Lower lobe of right lung (tissue), 2 donors: ENCODE data around the gene COMT. TPM values are rescaled to one million over a fixed set of nuclear protein-coding genes. Genes with fewer than 3 reads are reported as not detected.

Source experiments
- ATAC-seq, 2 donors: fragments of 200-7000 bp; cut with Tn5 transposase; one replicate each; pipeline ENCODE4 v1.9.1; 2020 to 2022; ENCODE audit warnings: mild to moderate bottlenecking in 2 of 2, moderate library complexity in 2 of 2
- DNase-seq: peaks from one replicate; pipeline ENCODE4 v3.0.0-alpha.2; 2020
- H3K27ac ChIP-seq: fragments of 200-600 bp; one replicate; pipeline ENCODE4 v1.8.0; 2022
- H3K27me3 ChIP-seq: fragments of 200-600 bp; one replicate; pipeline ENCODE4 v1.8.0; 2022; ENCODE audit warnings: low read depth
- H3K36me3 ChIP-seq: fragments of 200-600 bp; one replicate; pipeline ENCODE4 v1.8.0; 2022; ENCODE audit warnings: mild to moderate bottlenecking
- H3K4me1 ChIP-seq: fragments of 200-600 bp; one replicate; pipeline ENCODE4 v1.8.0; 2022
- H3K4me3 ChIP-seq: fragments of 200-600 bp; one replicate; pipeline ENCODE4 v1.8.0; 2022; ENCODE audit warnings: mild to moderate bottlenecking
- H3K9me3 ChIP-seq: fragments of 200-600 bp; one replicate; pipeline ENCODE4 v1.8.0; 2022
- CTCF ChIP-seq: fragments of 200-600 bp; IDR thresholded peaks from one replicate; pipeline ENCODE4 v1.8.0; 2022; ENCODE audit warnings: antibody characterized with exemption, mild to moderate bottlenecking
- intact Hi-C: fragments of 100-400 bp; cut with DNase I; formaldehyde crosslinking; loops from one replicate; pipeline ENCODE4 v1.11.0; 2022
- total RNA-seq: library from RNA; stranded (reverse); fragmentation: NEBNext Ultra II Directional; extraction: Animal tissue kit (Norgen Biotek cat#: 25700); gene quantifications from one replicate; pipeline ENCODE4 v1.2.1, GENCODE V29; 2021
- donor health status: DM: no; HTN: yes; CAD: no; lungs with severe emphysema.

Gene COMT
- total RNA-seq, 1 donor from 2014 or later, result 235 TPM

- ATAC-seq (no peak), DNase-seq (no peak)
- no peak overlapping the region for H3K27ac ChIP-seq
- H3K4me1 ChIP-seq, result peaks cover 28% of the 10 kb centered on the region
- H3K27me3 ChIP-seq, result no peaks in the 10 kb centered on the region
- no peaks in the 10 kb centered on the region for H3K36me3 ChIP-seq
- H3K9me3 ChIP-seq, result no peaks in the 10 kb centered on the region
- no peak overlapping the region for H3K4me3 ChIP-seq
- intact Hi-C loops, result no loop called here
- TF ChIP-seq CTCF, result no peak
These were observed 58.9 kb downstream of the COMT start for GRCh38 chr22:20000246-20001081.

- intact Hi-C loops, result no loop called here
- H3K9me3 ChIP-seq, result no peaks in the 10 kb centered on the region
- no peaks in the 10 kb centered on the region for H3K27me3 ChIP-seq
- no peak for TF ChIP-seq CTCF
- no peak overlapping the region for H3K4me3 ChIP-seq
- no peaks in the 10 kb centered on the region for H3K36me3 ChIP-seq
- H3K27ac ChIP-seq, result no peak overlapping the region
- ATAC-seq (no peak), DNase-seq (no peak)
- peaks cover 22% of the 10 kb centered on the region for H3K4me1 ChIP-seq
These were observed 59.6 kb downstream of the COMT start for GRCh38 chr22:20001082-20001638.

- ATAC-seq (peak in 1 of 2 donors; percentile 23), DNase-seq (no peak)
- no peaks in the 10 kb centered on the region for H3K9me3 ChIP-seq
- no peaks in the 10 kb centered on the region for H3K36me3 ChIP-seq
- intact Hi-C loops, result no loop called here
- TF ChIP-seq CTCF, result no peak
- peaks cover 20% of the 10 kb centered on the region for H3K4me1 ChIP-seq
- no peak overlapping the region for H3K4me3 ChIP-seq
- peak overlapping the region; percentile 39 for H3K27ac ChIP-seq
- H3K27me3 ChIP-seq, result no peaks in the 10 kb centered on the region
These were observed 60.6 kb downstream of the COMT start for GRCh38 chr22:20002128-20002527.

GRCh38 chr22:20002636-20003035 is 61.1 kb downstream of the COMT start:
- Histone ChIP-seq H3K36me3 (no peaks in the 10 kb centered on the region), H3K4me3 (no peak overlapping the region), H3K27ac (no peak overlapping the region), H3K9me3 (no peaks in the 10 kb centered on the region), H3K27me3 (no peaks in the 10 kb centered on the region), H3K4me1 (peaks cover 20% of the 10 kb centered on the region)
- TF ChIP-seq CTCF, result no peak
- intact Hi-C loops, result no loop called here
- no peak for ATAC-seq
- no peak for DNase-seq

GRCh38 chr22:20003304-20003703 is 61.7 kb downstream of the COMT start:
- peaks cover 15% of the 10 kb centered on the region for H3K4me1 ChIP-seq
- no peak for ATAC-seq
- no peak overlapping the region for H3K4me3 ChIP-seq
- H3K27me3 ChIP-seq, result no peaks in the 10 kb centered on the region
- H3K9me3 ChIP-seq, result no peaks in the 10 kb centered on the region
- H3K27ac ChIP-seq, result no peak overlapping the region
- TF ChIP-seq CTCF, result no peak
- intact Hi-C loops, result no loop called here
- no peaks in the 10 kb centered on the region for H3K36me3 ChIP-seq
- DNase-seq, result no peak
